Measurements from ENCODE around the gene LIPG. TPM values are rescaled to one million over a fixed set of nuclear protein-coding genes. Genes with fewer than 3 reads are reported as not detected.
"Not testable (repeated sequence)": the region's sequence is repeated elsewhere in the genome, so short reads cannot be mapped to it uniquely, and the experiment has no call there.

LIPG gene
- total RNA-seq, 1 donor from 2014 or later, result 10.2 TPM

- peaks cover 3% of the 10 kb centered on the region for H3K36me3 Mint-ChIP-seq (ENCODE audit: unreplicated experiment)
- H3K4me3 Mint-ChIP-seq (ENCODE audit: unreplicated experiment), result no peak overlapping the region
- no peak for DNase-seq
- H3K9me3 Mint-ChIP-seq (ENCODE audit: unreplicated experiment), result peaks cover 5% of the 10 kb centered on the region
- no peak overlapping the region for H3K27ac Mint-ChIP-seq (ENCODE audit: unreplicated experiment)
- TF ChIP-seq CTCF (IDR thresholded peaks at IDR 0.05; ENCODE audit: partially characterized antibody, unreplicated experiment), result no peak
- H3K27me3 Mint-ChIP-seq (ENCODE audit: unreplicated experiment), result peaks cover 5% of the 10 kb centered on the region
- peaks cover 14% of the 10 kb centered on the region for H3K4me1 Mint-ChIP-seq (ENCODE audit: low read depth, unreplicated experiment)
Measured at GRCh38 chr18:49584394-49584793, 22.5 kb downstream of the LIPG start.

GRCh38 chr18:49584951-49585350 lies 23.1 kb downstream of the LIPG start:
- not testable (repeated sequence) for H3K4me3 Mint-ChIP-seq (ENCODE audit: unreplicated experiment); H3K27me3 Mint-ChIP-seq (ENCODE audit: unreplicated experiment); H3K9me3 Mint-ChIP-seq (ENCODE audit: unreplicated experiment); H3K27ac Mint-ChIP-seq (ENCODE audit: unreplicated experiment); H3K36me3 Mint-ChIP-seq (ENCODE audit: unreplicated experiment); DNase-seq
- H3K4me1 Mint-ChIP-seq (ENCODE audit: low read depth, unreplicated experiment), result peaks cover 14% of the 10 kb centered on the region

GRCh38 chr18:49585781-49586663 lies 24.2 kb downstream of the LIPG start:
- Mint-ChIP-seq H3K27me3 (ENCODE audit: unreplicated experiment) (peaks cover 5% of the 10 kb centered on the region), H3K27ac (ENCODE audit: unreplicated experiment) (no peak overlapping the region), H3K4me3 (ENCODE audit: unreplicated experiment) (no peak overlapping the region), H3K9me3 (ENCODE audit: unreplicated experiment) (peaks cover 2% of the 10 kb centered on the region), H3K36me3 (ENCODE audit: unreplicated experiment) (no peaks in the 10 kb centered on the region), H3K4me1 (ENCODE audit: low read depth, unreplicated experiment) (peaks cover 16% of the 10 kb centered on the region)
- DNase-seq, result no peak
- no peak for TF ChIP-seq CTCF (IDR thresholded peaks at IDR 0.05; ENCODE audit: partially characterized antibody, unreplicated experiment)

GRCh38 chr18:49588171-49588570 lies 26.3 kb downstream of the LIPG start:
- no peak for DNase-seq
- no peak for TF ChIP-seq CTCF (IDR thresholded peaks at IDR 0.05; ENCODE audit: partially characterized antibody, unreplicated experiment)
- Mint-ChIP-seq H3K27me3 (ENCODE audit: unreplicated experiment) (peaks cover 3% of the 10 kb centered on the region), H3K9me3 (ENCODE audit: unreplicated experiment) (peaks cover 2% of the 10 kb centered on the region), H3K4me1 (ENCODE audit: low read depth, unreplicated experiment) (peaks cover 11% of the 10 kb centered on the region), H3K27ac (ENCODE audit: unreplicated experiment) (no peak overlapping the region), H3K4me3 (ENCODE audit: unreplicated experiment) (no peak overlapping the region), H3K36me3 (ENCODE audit: unreplicated experiment) (no peaks in the 10 kb centered on the region)

- H3K36me3 Mint-ChIP-seq (ENCODE audit: unreplicated experiment), result no peaks in the 10 kb centered on the region
- H3K9me3 Mint-ChIP-seq (ENCODE audit: unreplicated experiment), result peaks cover 2% of the 10 kb centered on the region
- DNase-seq, result no peak
- H3K27me3 Mint-ChIP-seq (ENCODE audit: unreplicated experiment), result peaks cover 4% of the 10 kb centered on the region
- H3K4me1 Mint-ChIP-seq (ENCODE audit: low read depth, unreplicated experiment), result peaks cover 11% of the 10 kb centered on the region
- no peak overlapping the region for H3K27ac Mint-ChIP-seq (ENCODE audit: unreplicated experiment)
- no peak for TF ChIP-seq CTCF (IDR thresholded peaks at IDR 0.05; ENCODE audit: partially characterized antibody, unreplicated experiment)
- H3K4me3 Mint-ChIP-seq (ENCODE audit: unreplicated experiment), result no peak overlapping the region
Measured at GRCh38 chr18:49588971-49589370, 27.1 kb downstream of the LIPG start.

Data from glutamatergic neuron (in vitro differentiated cells).